Suprapubic skin (tissue), 3 donors: ENCODE results near the gene PLXDC2.

Source experiments
- CTCF ChIP-seq, 2 donors: fragments of 200-600 bp in 1 of 2; fragments of 450-650 bp in 1 of 2; sonication (generic) in 1 of 2; IDR thresholded peaks; one replicate each; pipeline ENCODE4 v1.5.1; 2016 to 2019; ENCODE audit warnings: antibody characterized with exemption in 2 of 2, mild to moderate bottlenecking in 1 of 2, moderate library complexity in 1 of 2
- EP300 ChIP-seq: sonication (generic); formaldehyde crosslinking; IDR thresholded peaks from one replicate; pipeline ENCODE4 v1.6.1; 2017; ENCODE audit warnings: antibody characterized with exemption
- POLR2A ChIP-seq, 2 donors: fragments of 450-650 bp; IDR thresholded peaks; one replicate each; pipeline ENCODE4 v1.6.1; 2017; ENCODE audit warnings: antibody characterized with exemption in 2 of 2, mild to moderate bottlenecking in 2 of 2, moderate library complexity in 2 of 2

- no peak for TF ChIP-seq CTCF (IDR thresholded peaks at IDR 0.05)
- no peak for TF ChIP-seq EP300
- TF ChIP-seq POLR2A (IDR thresholded peaks at IDR 0.05): no peak
These were observed 241.9 kb downstream of the PLXDC2 start for GRCh38 chr10:20058135-20058534.
